GM12873 (cell line): ENCODE data around the gene ASIC2.

Experiments
- CTCF ChIP-seq: IDR thresholded peaks from 2 replicates; pipeline ENCODE4 v1.5.1; 2012; ENCODE audit warnings: low read depth, mild to moderate bottlenecking, moderate library complexity, low read length, control low read depth; ENCODE audit not compliant: insufficient read depth; ENCODE audit errors: missing control alignments

The ASIC2 gene

GRCh38 chr17:33053676-33054075, 239.4 kb downstream of the ASIC2 start:
- TF ChIP-seq CTCF, result no peak

GRCh38 chr17:33052856-33053255, 240.2 kb downstream of the ASIC2 start:
- TF ChIP-seq CTCF, result no peak

GRCh38 chr17:33050611-33051140, 242.4 kb downstream of the ASIC2 start:
- TF ChIP-seq CTCF, result no peak

- peak; percentile 98 for TF ChIP-seq CTCF
Measured at GRCh38 chr17:33049781-33050414, 243.2 kb downstream of the ASIC2 start.

- no peak for TF ChIP-seq CTCF
Measured at GRCh38 chr17:33046361-33047255, 246.5 kb downstream of the ASIC2 start.

- TF ChIP-seq CTCF, result no peak
Measured at GRCh38 chr17:33045216-33045615, 247.9 kb downstream of the ASIC2 start.

- TF ChIP-seq CTCF, result no peak
Measured at GRCh38 chr17:33044771-33045170, 248.3 kb downstream of the ASIC2 start.
